Measurements from ENCODE around the gene SHROOM3. TPM values are rescaled to one million over a fixed set of nuclear protein-coding genes. Genes with fewer than 3 reads are reported as not detected.

The SHROOM3 gene
- polyA plus RNA-seq, 1 donor from 2014 or later: 2.7 TPM

DNA sequence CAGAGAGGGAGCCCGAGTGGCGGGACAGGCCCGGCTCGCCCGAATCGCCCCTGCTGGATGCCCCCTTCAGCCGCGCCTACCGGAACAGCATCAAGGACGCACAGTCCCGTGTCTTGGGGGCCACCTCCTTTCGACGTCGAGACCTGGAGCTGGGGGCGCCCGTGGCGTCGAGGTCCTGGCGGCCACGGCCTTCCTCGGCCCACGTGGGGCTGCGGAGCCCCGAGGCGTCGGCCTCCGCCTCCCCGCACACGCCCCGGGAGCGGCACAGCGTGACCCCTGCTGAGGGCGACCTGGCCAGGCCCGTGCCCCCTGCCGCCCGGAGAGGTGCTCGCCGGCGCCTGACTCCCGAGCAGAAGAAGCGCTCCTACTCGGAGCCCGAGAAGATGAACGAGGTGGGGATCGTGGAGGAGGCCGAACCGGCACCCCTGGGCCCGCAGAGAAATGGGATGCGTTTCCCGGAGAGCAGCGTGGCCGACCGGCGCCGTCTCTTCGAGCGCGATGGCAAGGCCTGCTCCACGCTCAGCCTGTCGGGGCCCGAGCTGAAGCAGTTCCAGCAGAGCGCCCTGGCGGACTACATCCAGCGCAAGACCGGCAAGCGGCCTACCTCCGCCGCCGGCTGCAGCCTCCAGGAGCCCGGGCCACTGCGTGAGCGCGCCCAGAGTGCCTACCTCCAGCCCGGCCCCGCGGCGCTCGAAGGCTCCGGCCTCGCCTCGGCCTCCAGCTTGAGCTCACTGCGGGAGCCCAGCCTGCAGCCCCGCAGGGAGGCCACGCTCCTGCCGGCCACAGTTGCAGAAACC is 306.0 kb downstream of the SHROOM3 start:
- no peak overlapping the region for H3K9ac ChIP-seq (ENCODE audit: low read length)
- TF ChIP-seq EZH2 (IDR thresholded peaks at IDR 0.05; ENCODE audit: borderline replicate concordance, insufficient read depth, low read length, poor library complexity, severe bottlenecking): no peak
- no peak for TF ChIP-seq EP300 (conservative IDR thresholded peaks at IDR 0.05; ENCODE audit: poor library complexity, severe bottlenecking)
- no peak for TF ChIP-seq CTCF (IDR thresholded peaks at IDR 0.05; ENCODE audit: poor library complexity, severe bottlenecking)
- no peak for TF ChIP-seq SMC3 (conservative IDR thresholded peaks at IDR 0.05; ENCODE audit: poor library complexity)
- no peak for TF ChIP-seq MXI1 (conservative IDR thresholded peaks at IDR 0.05; ENCODE audit: poor library complexity, severe bottlenecking)
- no peak for TF ChIP-seq RAD21 (conservative IDR thresholded peaks at IDR 0.05)
- TF ChIP-seq, protein P1, sequence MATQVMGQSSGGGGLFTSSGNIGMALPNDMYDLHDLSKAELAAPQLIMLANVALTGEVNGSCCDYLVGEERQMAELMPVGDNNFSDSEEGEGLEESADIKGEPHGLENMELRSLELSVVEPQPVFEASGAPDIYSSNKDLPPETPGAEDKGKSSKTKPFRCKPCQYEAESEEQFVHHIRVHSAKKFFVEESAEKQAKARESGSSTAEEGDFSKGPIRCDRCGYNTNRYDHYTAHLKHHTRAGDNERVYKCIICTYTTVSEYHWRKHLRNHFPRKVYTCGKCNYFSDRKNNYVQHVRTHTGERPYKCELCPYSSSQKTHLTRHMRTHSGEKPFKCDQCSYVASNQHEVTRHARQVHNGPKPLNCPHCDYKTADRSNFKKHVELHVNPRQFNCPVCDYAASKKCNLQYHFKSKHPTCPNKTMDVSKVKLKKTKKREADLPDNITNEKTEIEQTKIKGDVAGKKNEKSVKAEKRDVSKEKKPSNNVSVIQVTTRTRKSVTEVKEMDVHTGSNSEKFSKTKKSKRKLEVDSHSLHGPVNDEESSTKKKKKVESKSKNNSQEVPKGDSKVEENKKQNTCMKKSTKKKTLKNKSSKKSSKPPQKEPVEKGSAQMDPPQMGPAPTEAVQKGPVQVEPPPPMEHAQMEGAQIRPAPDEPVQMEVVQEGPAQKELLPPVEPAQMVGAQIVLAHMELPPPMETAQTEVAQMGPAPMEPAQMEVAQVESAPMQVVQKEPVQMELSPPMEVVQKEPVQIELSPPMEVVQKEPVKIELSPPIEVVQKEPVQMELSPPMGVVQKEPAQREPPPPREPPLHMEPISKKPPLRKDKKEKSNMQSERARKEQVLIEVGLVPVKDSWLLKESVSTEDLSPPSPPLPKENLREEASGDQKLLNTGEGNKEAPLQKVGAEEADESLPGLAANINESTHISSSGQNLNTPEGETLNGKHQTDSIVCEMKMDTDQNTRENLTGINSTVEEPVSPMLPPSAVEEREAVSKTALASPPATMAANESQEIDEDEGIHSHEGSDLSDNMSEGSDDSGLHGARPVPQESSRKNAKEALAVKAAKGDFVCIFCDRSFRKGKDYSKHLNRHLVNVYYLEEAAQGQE (IDR thresholded peaks at IDR 0.05; ENCODE audit: borderline replicate concordance): no peak
- no peak for TF ChIP-seq POLR2AphosphoS5 (IDR thresholded peaks at IDR 0.05)
- TF ChIP-seq TAF1 (IDR thresholded peaks at IDR 0.05; ENCODE audit: low read depth): no peak
- peaks cover 12% of the 10 kb centered on the region for H3K79me2 ChIP-seq (replicated peaks; ENCODE audit: insufficient read depth, low read length)

GRCh38 chr4:76741663-76742020 is 306.6 kb downstream of the SHROOM3 start:
- Histone ChIP-seq H3K4me3 (ENCODE audit: low read length) (no peak overlapping the region), H3K4me2 (ENCODE audit: low read length) (no peak overlapping the region)

More for the DNA sequence above, 306.0 kb downstream of the SHROOM3 start:
- Histone ChIP-seq H3K4me3 (ENCODE audit: low read length) (no peak overlapping the region), H3K36me3 (ENCODE audit: insufficient read depth, low read length) (no peaks in the 10 kb centered on the region), H3K27ac (ENCODE audit: low read length) (no peak overlapping the region), H3F3A (ENCODE audit: insufficient read depth, low read length, poor library complexity, severe bottlenecking) (no peaks in the 10 kb centered on the region), H3K4me2 (ENCODE audit: low read length) (no peak overlapping the region), H2AFZ (ENCODE audit: low read depth, low read length) (no peak overlapping the region), H3K27me3 (ENCODE audit: insufficient read depth, low read depth, low read length) (no peaks in the 10 kb centered on the region), H3K9me2 (ENCODE audit: insufficient read depth, low read length) (no peaks in the 10 kb centered on the region), H3K9me3 (ENCODE audit: low read length) (no peaks in the 10 kb centered on the region), H4K20me1 (ENCODE audit: insufficient read depth) (no peaks in the 10 kb centered on the region)

More at GRCh38 chr4:76741663-76742020, 306.6 kb downstream of the SHROOM3 start:
- Histone ChIP-seq H3K9me3 (ENCODE audit: low read length) (no peaks in the 10 kb centered on the region), H3K27me3 (ENCODE audit: insufficient read depth, low read depth, low read length) (no peaks in the 10 kb centered on the region), H3K27ac (ENCODE audit: low read length) (no peak overlapping the region), H4K20me1 (ENCODE audit: insufficient read depth) (no peaks in the 10 kb centered on the region), H3K79me2 (replicated peaks; ENCODE audit: insufficient read depth, low read length) (peaks cover 13% of the 10 kb centered on the region), H3K9me2 (ENCODE audit: insufficient read depth, low read length) (no peaks in the 10 kb centered on the region), H3K9ac (ENCODE audit: low read length) (no peak overlapping the region), H3F3A (ENCODE audit: insufficient read depth, low read length, poor library complexity, severe bottlenecking) (no peaks in the 10 kb centered on the region), H2AFZ (ENCODE audit: low read depth, low read length) (no peak overlapping the region), H3K36me3 (ENCODE audit: insufficient read depth, low read length) (no peaks in the 10 kb centered on the region)
- TF ChIP-seq CTCF (IDR thresholded peaks at IDR 0.05; ENCODE audit: poor library complexity, severe bottlenecking) (no peak), MXI1 (conservative IDR thresholded peaks at IDR 0.05; ENCODE audit: poor library complexity, severe bottlenecking) (no peak), EZH2 (IDR thresholded peaks at IDR 0.05; ENCODE audit: borderline replicate concordance, insufficient read depth, low read length, poor library complexity, severe bottlenecking) (no peak), RAD21 (conservative IDR thresholded peaks at IDR 0.05) (no peak), POLR2AphosphoS5 (IDR thresholded peaks at IDR 0.05) (no peak), SMC3 (conservative IDR thresholded peaks at IDR 0.05; ENCODE audit: poor library complexity) (no peak)
- TF ChIP-seq, protein P1 (IDR thresholded peaks at IDR 0.05; ENCODE audit: borderline replicate concordance): no peak

Data from neural cell (in vitro differentiated cells).